Activated T-cell treated with anti-CD3 and anti-CD28 coated beads, Interleukin-2, amount 50 U/mL, for 4 hours (primary cell): ENCODE results near the gene FNDC11. TPM values are rescaled to one million over a fixed set of nuclear protein-coding genes. Genes with fewer than 3 reads are reported as not detected.
A peak's percentile ranks its signal among the peaks of the same experiment; 100 is the strongest.

ENCODE experiments used
- ATAC-seq, 2 donors: fragments of 200-7000 bp; cut with Tn5 transposase; one replicate each; pipeline ENCODE4 v1.10.0; 2021
- DNase-seq: peaks from one replicate; pipeline ENCODE4 v3.0.0-alpha.2; 2020
- H3K27me3 Mint-ChIP-seq: one replicate; pipeline ENCODE4 v1.8.0; 2021; ENCODE audit warnings: low read depth, mixed read lengths
- H3K36me3 Mint-ChIP-seq: one replicate; pipeline ENCODE4 v1.8.0; 2022; ENCODE audit warnings: mixed read lengths; ENCODE audit not compliant: insufficient read depth
- H3K4me1 Mint-ChIP-seq: one replicate; pipeline ENCODE4 v1.8.0; 2021; ENCODE audit warnings: low read depth, mixed read lengths
- H3K4me3 Mint-ChIP-seq: one replicate; pipeline ENCODE4 v1.8.0; 2021; ENCODE audit warnings: mild to moderate bottlenecking, moderate library complexity, mixed read lengths
- H3K9me3 Mint-ChIP-seq: one replicate; pipeline ENCODE4 v1.8.0; 2021; ENCODE audit warnings: mixed read lengths
- total RNA-seq, 3 donors: library from RNA; stranded (reverse); gene quantifications; one replicate each; pipeline ENCODE4 v1.2.1, GENCODE V29; 2021

Gene FNDC11
- total RNA-seq, 3 donors from 2014 or later: 0.13 to 0.19 (median 0.18) TPM

GRCh38 chr20:63542031-63542559 lies 11.9 kb upstream of the FNDC11 start:
- DNase-seq (no peak), ATAC-seq (no peak)
- Mint-ChIP-seq H3K4me3 (no peak overlapping the region), H3K4me1 (peaks cover 13% of the 10 kb centered on the region), H3K36me3 (no peaks in the 10 kb centered on the region), H3K27me3 (peaks cover 7% of the 10 kb centered on the region), H3K9me3 (no peaks in the 10 kb centered on the region)

DNA sequence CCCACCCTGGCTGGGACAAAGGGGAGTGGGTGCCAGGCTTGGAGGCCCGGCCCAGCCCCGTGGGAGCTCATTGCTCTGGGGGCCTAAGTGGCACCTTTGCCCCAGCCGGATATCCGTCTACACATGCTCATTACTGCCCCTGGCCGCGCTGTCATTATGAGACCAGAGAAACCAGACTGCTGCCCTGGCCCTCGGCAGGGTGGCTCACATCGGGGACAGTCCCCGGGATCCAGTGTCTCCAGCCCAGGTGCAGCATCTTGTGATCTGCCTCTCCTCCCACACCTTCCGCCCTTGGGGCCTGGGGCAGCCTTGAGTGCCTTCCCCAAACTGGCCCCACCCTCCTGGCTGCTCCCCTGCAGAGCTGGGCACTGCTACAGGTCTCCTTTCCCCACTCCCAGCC lies 11.3 kb upstream of the FNDC11 start:
- H3K4me1 Mint-ChIP-seq: peaks cover 13% of the 10 kb centered on the region
- ATAC-seq (no peak), DNase-seq (no peak)
- H3K36me3 Mint-ChIP-seq: no peaks in the 10 kb centered on the region
- H3K9me3 Mint-ChIP-seq: no peaks in the 10 kb centered on the region
- H3K27me3 Mint-ChIP-seq: peaks cover 7% of the 10 kb centered on the region
- no peak overlapping the region for H3K4me3 Mint-ChIP-seq

- Mint-ChIP-seq H3K4me3 (no peak overlapping the region), H3K4me1 (peaks cover 11% of the 10 kb centered on the region)
- no peak for DNase-seq
Observed at GRCh38 chr20:63543131-63543530, 10.8 kb upstream of the FNDC11 start.

GRCh38 chr20:63543733-63544132 lies 10.2 kb upstream of the FNDC11 start:
- Mint-ChIP-seq H3K4me1 (peaks cover 9% of the 10 kb centered on the region), H3K4me3 (no peak overlapping the region), H3K27me3 (peaks cover 7% of the 10 kb centered on the region), H3K9me3 (no peaks in the 10 kb centered on the region), H3K36me3 (no peaks in the 10 kb centered on the region)
- no peak for ATAC-seq
- no peak for DNase-seq

More at GRCh38 chr20:63543131-63543530, 10.8 kb upstream of the FNDC11 start:
- ATAC-seq: no peak
- Mint-ChIP-seq H3K9me3 (no peaks in the 10 kb centered on the region), H3K27me3 (peaks cover 7% of the 10 kb centered on the region), H3K36me3 (no peaks in the 10 kb centered on the region)

DNA sequence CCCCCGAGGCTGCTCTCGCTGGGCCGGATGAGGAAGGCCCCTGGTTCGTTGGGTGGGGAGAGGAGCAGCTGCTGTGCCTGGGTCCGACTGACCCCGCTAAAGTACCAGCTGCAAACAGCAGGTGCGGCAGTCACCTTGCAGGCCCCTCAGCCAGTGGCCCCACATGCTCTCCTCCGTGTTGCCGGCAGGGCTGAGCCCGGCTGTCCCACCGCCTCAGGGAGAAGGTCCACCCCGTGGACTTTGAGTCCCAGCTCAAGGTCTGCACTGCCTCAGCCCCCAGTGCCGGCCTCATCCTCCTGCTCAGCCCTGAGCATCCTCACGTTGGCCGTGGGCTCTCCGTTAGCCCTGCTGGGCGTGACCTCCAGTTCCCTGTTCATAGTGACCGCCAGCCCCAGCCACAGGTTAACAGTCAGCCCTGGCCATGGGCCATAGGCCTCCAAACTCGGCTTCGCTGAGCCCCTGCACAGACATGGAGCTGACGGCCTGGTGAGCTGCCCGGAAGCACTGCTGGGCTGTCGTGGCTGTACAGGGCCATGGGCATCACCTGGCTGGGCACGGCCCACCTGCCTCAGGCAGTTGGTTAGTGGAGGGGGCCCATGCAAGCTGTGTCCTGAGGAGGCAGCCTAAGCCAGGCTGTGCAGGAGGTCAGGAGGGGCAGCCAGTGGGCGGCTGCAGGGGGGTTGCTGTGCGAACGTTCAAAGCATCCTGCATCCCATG lies 9.6 kb upstream of the FNDC11 start:
- peaks cover 6% of the 10 kb centered on the region for H3K4me1 Mint-ChIP-seq
- no peaks in the 10 kb centered on the region for H3K36me3 Mint-ChIP-seq
- H3K9me3 Mint-ChIP-seq: no peaks in the 10 kb centered on the region
- H3K4me3 Mint-ChIP-seq: no peak overlapping the region
- peaks cover 9% of the 10 kb centered on the region for H3K27me3 Mint-ChIP-seq
- ATAC-seq (no peak), DNase-seq (no peak)

- H3K4me3 Mint-ChIP-seq: no peak overlapping the region
- peaks cover 12% of the 10 kb centered on the region for H3K27me3 Mint-ChIP-seq
- no peaks in the 10 kb centered on the region for H3K9me3 Mint-ChIP-seq
- DNase-seq (no peak), ATAC-seq (no peak)
- H3K36me3 Mint-ChIP-seq: no peaks in the 10 kb centered on the region
- H3K4me1 Mint-ChIP-seq: peaks cover 5% of the 10 kb centered on the region
Observed at GRCh38 chr20:63544958-63545516, 8.9 kb upstream of the FNDC11 start.

GRCh38 chr20:63545814-63546213 lies 8.1 kb upstream of the FNDC11 start:
- no peak for DNase-seq
- H3K9me3 Mint-ChIP-seq: no peaks in the 10 kb centered on the region
- H3K36me3 Mint-ChIP-seq: no peaks in the 10 kb centered on the region
- peaks cover 4% of the 10 kb centered on the region for H3K4me1 Mint-ChIP-seq
- ATAC-seq: no peak
- H3K4me3 Mint-ChIP-seq: no peak overlapping the region
- H3K27me3 Mint-ChIP-seq: peaks cover 12% of the 10 kb centered on the region

GRCh38 chr20:63546256-63546955 lies 7.6 kb upstream of the FNDC11 start:
- Mint-ChIP-seq H3K36me3 (no peaks in the 10 kb centered on the region), H3K9me3 (no peaks in the 10 kb centered on the region), H3K4me1 (peaks cover 4% of the 10 kb centered on the region), H3K4me3 (no peak overlapping the region), H3K27me3 (peaks cover 12% of the 10 kb centered on the region)
- no peak for DNase-seq
- no peak for ATAC-seq

GRCh38 chr20:63546956-63547724 lies 6.8 kb upstream of the FNDC11 start:
- Mint-ChIP-seq H3K9me3 (no peaks in the 10 kb centered on the region), H3K36me3 (no peaks in the 10 kb centered on the region), H3K27me3 (peaks cover 12% of the 10 kb centered on the region), H3K4me3 (no peak overlapping the region), H3K4me1 (peaks cover 6% of the 10 kb centered on the region)
- ATAC-seq: no peak
- DNase-seq: no peak

DNA sequence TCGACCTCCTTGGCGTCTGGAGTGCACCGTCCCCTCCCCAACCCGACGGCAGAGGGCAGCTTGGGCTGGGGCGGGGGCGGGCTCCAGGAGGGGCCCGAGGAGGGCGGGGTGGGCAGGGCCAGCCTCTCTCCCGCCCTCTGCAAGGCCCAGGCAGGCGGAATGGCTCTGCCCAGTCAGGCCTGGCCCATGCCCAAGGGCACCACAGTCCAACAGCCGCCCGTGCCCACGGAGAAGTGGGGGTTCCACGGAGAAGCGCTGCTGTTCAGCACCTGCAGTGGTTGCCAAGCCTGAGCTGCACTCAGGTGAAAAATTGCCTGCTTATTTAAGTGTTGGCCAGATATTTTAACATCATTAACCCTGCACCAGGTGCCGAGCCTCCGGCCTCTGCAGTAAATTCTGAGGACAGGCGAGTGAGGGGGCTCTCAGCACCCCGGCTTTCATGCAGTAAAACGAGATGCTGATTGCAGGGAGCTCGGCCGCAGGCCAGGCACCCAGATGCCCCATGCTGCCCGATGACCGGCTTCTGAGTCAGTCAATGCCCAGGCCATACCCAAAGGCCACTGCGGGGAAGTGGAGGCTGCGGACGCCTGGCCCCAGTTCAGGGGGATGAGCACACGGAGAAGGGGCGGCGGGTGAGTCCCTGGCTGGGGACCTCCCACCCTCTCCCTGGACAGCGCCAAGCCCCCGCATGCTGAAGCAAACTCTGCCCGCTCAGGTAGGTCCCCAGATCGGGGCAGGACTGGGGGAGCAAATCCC lies 6.1 kb upstream of the FNDC11 start, which contains the start of gene SRMS:
Gene SRMS, minus strand, starts transcription at position 25 of the 756 bp plus-strand sequence. CDS start 286 bp downstream, outside the sequence.
- peaks cover 14% of the 10 kb centered on the region for H3K4me1 Mint-ChIP-seq
- H3K36me3 Mint-ChIP-seq: no peaks in the 10 kb centered on the region
- ATAC-seq (peak in 1 of 2 donors; percentile 15), DNase-seq (no peak)
- no peaks in the 10 kb centered on the region for H3K9me3 Mint-ChIP-seq
- no peak within 1 kb of the TSS for H3K4me3 Mint-ChIP-seq
- peaks cover 12% of the 10 kb centered on the region for H3K27me3 Mint-ChIP-seq

DNA sequence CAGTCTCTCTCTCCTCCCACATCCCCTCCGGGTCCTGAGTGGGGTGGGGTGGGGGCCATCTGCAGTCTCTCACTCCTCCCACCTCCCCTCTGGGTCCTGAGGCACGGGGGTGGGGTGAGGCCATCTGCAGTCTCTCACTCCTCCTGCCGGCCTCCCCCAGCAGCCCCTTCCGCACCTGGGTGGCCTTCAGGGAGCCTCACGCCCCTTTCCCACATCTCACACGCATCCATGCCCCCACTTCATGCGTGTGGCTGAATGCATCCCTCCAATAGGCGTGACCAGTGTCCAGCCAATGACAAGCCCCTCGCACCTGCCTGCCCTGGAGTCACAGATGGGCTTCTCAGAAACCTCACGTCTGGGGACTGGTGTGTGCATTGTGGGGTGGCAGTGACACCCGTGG lies 5.4 kb upstream of the FNDC11 start:
- ATAC-seq (no peak), DNase-seq (no peak)
- peaks cover 12% of the 10 kb centered on the region for H3K27me3 Mint-ChIP-seq
- no peaks in the 10 kb centered on the region for H3K9me3 Mint-ChIP-seq
- no peaks in the 10 kb centered on the region for H3K36me3 Mint-ChIP-seq
- no peak overlapping the region for H3K4me3 Mint-ChIP-seq
- peaks cover 16% of the 10 kb centered on the region for H3K4me1 Mint-ChIP-seq

GRCh38 chr20:63549019-63549418 lies 4.9 kb upstream of the FNDC11 start:
- Mint-ChIP-seq H3K4me1 (peaks cover 15% of the 10 kb centered on the region), H3K9me3 (no peaks in the 10 kb centered on the region), H3K27me3 (peaks cover 12% of the 10 kb centered on the region), H3K4me3 (no peak overlapping the region), H3K36me3 (no peaks in the 10 kb centered on the region)
- ATAC-seq: no peak
- no peak for DNase-seq

- Mint-ChIP-seq H3K4me3 (no peak overlapping the region), H3K27me3 (peaks cover 12% of the 10 kb centered on the region), H3K4me1 (peaks cover 15% of the 10 kb centered on the region), H3K9me3 (no peaks in the 10 kb centered on the region), H3K36me3 (no peaks in the 10 kb centered on the region)
- DNase-seq: no peak
- no peak for ATAC-seq
Observed at GRCh38 chr20:63549679-63550282, 4.2 kb upstream of the FNDC11 start.
